HG03103 (cell line): ENCODE measurements around the gene MYD88.
"Not testable (repeated sequence)": the region's sequence is repeated elsewhere in the genome, so short reads cannot be mapped to it uniquely, and the experiment has no call there.

Experiments
- ATAC-seq: cut with Tn5 transposase; IDR thresholded peaks from one replicate; pipeline ENCODE4 v1.9.1; 2021; ENCODE audit warnings: low read depth; ENCODE audit not compliant: unreplicated experiment

The MYD88 gene

DNA sequence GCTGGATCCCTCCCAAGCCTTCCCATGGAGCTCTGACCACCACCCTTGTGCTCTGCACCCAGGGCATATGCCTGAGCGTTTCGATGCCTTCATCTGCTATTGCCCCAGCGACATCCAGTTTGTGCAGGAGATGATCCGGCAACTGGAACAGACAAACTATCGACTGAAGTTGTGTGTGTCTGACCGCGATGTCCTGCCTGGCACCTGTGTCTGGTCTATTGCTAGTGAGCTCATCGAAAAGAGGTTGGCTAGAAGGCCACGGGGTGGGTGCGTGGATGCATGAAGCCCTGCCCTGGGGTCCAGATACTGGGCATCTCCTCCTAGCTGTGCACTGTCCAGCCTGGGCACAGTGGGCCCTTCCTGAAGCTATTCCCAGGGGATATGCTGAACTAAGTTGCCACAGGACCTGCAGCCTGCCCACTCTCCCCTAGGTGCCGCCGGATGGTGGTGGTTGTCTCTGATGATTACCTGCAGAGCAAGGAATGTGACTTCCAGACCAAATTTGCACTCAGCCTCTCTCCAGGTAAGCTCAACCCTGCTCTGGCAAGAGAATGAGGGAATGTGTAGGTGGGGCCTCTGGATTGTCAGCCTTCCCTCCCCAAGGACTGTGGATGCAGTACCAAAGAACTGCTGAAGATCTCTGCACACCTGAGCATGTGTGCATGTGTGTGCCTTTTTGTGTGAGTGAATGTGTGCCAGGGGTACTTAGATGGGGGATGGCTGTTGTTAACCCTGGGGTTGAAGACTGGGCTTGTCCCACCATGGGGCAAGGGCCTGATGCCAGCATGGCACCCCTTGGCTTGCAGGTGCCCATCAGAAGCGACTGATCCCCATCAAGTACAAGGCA is 2.1 kb downstream of the MYD88 start:
- ATAC-seq, result no peak

DNA sequence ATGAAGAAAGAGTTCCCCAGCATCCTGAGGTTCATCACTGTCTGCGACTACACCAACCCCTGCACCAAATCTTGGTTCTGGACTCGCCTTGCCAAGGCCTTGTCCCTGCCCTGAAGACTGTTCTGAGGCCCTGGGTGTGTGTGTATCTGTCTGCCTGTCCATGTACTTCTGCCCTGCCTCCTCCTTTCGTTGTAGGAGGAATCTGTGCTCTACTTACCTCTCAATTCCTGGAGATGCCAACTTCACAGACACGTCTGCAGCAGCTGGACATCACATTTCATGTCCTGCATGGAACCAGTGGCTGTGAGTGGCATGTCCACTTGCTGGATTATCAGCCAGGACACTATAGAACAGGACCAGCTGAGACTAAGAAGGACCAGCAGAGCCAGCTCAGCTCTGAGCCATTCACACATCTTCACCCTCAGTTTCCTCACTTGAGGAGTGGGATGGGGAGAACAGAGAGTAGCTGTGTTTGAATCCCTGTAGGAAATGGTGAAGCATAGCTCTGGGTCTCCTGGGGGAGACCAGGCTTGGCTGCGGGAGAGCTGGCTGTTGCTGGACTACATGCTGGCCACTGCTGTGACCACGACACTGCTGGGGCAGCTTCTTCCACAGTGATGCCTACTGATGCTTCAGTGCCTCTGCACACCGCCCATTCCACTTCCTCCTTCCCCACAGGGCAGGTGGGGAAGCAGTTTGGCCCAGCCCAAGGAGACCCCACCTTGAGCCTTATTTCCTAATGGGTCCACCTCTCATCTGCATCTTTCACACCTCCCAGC is 2.9 kb downstream of the MYD88 start:
- no peak for ATAC-seq

DNA sequence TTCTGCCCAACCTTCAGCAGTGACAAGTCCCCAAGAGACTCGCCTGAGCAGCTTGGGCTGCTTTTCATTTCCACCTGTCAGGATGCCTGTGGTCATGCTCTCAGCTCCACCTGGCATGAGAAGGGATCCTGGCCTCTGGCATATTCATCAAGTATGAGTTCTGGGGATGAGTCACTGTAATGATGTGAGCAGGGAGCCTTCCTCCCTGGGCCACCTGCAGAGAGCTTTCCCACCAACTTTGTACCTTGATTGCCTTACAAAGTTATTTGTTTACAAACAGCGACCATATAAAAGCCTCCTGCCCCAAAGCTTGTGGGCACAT is 3.5 kb downstream of the MYD88 start:
- no peak for ATAC-seq

DNA sequence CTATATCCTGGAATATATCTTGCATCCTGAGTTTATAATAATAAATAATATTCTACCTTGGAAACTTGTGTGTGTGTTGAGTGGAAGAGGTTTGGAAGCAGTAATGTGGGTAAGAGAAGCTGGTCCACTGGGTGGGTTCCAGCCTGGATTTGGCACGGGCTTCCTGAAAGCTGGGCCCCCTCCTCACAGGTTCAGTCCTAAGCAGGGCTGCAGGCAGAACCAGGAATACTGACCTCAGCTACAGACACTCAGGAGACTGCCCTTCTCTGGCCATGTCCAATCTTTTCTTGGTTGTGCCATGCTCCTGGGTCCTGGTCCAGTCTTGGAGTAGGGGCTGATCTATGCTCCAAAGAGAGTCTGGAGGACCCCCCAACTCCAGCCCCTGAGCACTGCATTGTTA is 4.5 kb downstream of the MYD88 start:
- no peak for ATAC-seq

DNA sequence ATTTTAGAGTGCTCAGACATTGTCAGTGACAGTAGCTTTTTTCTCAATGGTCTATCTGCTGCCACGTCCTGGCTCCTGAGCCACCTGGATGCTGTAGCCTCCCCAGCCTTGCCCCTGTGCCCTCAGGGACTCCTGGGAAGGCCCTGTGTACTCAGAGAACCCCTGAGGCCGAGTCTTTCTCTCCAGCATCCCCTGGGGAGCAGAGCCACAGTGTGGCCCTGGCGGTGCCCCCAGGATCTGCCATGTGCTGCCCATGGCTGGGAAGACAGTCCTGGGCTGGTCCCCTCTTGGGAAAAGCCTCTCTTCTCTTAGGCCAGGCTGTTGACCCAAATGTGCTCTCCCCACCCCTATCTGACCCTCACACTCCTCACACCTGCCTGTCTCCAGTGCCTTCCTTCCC is 5.0 kb downstream of the MYD88 start:
- no peak for ATAC-seq

DNA sequence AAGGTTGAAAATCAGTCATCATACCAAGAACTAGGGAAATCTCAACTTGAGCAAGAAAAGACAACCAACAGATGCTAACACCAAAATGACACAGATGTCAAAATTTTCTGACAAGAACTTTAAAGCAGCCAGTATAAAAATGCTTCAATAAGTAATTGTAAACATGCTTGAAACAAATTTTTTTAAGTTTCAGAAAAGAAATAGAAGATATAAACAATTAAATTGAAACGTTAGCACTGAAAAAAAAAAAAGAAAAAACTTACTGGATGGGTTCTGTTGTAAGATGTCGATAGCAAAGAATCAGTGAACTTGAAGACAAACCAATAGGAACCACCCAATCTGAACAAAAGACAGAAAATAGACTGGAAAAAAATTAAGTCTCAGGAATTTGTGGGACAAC is 8.0 kb downstream of the MYD88 start:
- ATAC-seq, result no peak

DNA sequence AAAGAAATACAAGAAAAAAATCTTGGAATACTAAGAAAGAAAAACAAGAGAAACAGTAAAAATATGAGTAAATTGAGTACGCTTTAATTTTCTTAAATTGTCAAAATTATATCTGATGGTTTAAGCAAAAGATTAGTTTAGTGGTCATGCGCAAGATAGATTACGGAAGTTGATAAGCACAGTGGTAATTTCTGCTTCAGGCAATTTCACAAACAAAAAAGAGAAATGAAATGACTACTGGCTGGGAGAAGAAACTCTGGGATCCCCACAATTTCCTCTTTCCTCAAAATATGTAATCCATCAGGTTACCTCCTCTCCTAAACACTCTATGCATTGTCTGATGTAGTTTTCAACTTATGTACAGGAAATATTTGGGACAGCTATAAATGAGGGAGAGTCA is 9.0 kb downstream of the MYD88 start:
- no peak for ATAC-seq

DNA sequence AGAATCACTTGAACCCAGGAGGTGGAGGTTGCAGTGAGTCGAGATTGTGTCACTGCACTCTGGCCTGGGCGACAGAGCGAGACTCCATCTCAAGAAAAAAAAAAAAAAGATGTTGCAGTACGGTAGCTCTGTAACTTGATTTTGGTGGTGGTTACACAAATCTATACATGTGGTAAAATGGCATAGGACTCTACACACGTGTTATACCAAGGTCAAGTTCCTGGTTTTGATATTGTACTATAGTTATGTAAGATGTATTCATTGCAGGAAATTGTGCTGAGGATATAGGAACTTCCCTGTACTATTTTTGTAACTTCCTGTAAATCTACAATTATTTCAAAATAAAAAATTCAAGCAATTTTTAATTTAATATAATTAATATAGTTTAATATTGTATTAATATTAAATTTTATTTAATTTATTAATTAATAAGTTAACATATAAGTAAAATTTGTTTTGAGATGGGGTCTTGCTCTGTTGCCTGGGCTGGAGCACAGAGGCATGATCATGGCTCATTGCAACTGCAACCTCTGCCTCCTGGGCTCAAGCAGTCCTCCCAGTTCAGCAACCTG is 9.9 kb downstream of the MYD88 start:
- no peak for ATAC-seq

DNA sequence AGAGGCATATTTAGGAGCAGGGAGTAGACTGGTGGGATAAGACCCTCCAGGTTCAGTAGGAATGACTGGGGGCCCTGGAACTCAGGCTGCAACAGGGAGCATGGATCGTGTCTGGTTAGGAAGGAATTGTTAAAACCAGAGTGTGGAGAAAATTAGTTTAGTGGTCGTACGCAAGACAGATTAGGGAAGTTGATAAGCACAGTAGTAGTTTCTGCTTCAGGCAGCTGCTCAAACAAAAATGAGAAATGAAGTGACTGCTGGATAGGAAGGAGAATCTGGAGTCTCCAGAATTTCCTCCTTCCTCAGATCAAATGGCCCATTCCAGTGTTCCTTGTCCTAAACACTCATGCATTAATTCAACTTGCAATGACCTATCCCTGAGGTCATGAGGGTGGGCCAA is 11.2 kb downstream of the MYD88 start:
- no peak for ATAC-seq

DNA sequence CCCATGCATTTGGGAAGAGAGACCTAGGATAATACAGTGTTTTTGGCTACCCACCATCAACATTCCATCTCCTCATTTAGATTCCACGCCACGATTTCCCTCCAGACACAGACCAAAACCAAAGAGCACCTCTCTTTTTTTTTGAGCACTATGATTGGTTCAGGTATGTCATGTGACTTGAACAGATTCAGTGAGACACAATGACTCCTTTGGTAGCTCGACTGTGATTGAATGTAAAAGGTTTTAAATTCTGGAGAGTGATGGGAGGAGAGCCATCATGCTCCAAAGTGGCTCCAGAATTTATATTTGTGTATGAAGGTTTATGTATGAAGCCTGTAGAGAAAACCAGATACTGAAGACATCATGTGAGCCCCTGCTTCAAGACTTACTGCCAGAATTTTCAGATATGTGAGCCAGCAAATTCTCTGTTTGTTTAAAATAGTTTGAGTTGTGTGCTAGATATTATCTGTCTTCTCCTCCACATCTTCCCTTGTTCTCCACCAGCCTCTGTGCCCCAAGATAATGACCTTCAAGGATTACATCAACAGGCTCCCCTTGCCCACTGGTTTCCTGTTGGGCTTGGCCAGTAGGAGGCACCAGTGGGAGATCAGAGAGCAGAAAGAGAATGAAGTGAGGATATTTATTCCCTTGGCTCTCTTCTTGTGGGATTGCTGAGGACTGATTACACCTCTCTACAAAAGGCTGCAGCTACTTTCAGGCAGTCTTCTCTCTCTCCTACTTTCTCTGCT is 12.5 kb downstream of the MYD88 start:
- no peak for ATAC-seq

DNA sequence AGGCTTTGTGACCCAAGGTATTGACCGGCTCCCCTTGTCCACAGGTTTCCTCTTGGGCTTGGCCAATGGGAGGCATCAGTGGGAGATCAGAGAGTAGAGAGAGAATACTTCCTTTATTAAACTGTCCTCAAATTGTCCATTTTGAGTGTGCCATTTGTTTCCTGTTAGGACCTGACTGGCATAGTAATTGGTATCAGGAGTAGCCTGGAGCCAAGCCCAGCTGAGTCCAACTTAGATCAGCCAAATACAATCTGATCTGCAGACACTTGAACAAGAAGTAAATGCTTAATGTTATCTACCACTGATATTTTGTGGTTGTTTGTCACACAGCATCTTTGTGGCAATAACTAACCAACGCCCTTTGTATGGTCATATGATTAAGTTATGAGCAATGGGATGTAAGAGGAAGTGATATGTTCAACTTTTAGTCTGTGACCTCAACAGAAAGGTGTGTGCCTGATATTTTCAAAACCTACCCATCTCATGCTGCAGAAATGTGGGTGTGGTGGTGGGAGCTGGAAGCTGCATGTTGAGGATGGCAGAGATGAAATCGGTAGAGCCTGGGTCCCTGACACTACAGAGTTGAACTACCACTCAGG is 13.3 kb downstream of the MYD88 start:
- no peak for ATAC-seq

DNA sequence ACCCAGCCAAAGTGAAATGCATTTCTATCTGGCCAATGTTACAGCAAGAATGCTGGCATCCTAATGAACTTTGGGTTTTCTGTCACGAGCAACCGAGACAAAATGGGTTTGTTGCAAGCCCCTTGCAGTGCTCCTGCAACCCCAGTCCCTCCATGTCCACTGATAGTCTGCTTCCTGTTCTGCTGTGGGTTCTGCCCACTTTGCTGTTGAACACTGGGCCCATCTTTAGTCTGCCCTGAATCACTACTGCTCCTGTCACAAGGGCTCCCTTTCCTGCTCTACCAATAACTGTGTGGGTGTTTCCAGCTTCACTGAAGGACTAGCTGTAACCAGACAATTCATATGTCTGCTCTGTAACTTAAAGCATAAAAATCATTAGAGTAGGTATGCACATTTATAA is 14.1 kb downstream of the MYD88 start:
- ATAC-seq, result no peak

DNA sequence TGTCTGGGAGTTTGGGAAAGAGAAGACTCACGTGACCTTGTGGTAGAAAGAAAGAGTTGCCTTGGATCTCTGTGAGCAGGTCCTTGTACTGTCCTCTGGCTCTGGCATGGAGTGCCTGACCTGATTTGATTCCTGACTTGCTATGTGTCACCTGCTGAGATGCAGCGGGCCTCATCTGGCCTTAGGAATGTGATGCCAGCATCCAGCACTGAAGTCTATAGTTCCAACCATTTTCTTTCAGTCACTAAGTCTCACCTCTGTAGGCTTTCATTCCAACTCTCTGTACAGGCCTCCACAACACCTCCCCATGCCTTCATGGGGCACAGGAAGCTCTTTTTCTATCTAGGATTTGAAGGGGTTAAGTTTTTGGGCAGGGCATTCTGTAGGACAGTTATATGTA is 14.8 kb downstream of the MYD88 start:
- no peak for ATAC-seq

DNA sequence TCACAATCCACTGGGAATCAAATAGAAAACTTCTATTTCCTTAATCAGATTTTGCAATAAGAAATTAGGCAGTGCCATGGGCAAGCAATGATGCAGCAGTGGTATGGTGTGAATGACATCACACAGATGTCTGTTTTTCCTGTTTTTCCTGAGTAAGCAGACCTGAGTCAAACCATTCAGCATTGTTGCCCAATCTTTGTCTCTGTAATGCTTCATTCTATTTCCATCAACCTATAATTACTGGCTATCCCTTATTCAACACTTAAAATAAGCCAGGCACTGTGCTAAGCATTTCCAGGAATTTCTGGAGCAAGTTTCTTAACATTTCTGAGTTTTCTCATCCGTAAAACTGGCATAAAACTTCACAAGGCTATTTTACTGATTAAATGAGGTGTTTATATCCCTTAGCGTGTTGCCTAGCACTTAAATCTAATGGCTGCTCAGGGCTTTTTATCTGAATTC is 15.6 kb downstream of the MYD88 start:
- ATAC-seq, result no peak

DNA sequence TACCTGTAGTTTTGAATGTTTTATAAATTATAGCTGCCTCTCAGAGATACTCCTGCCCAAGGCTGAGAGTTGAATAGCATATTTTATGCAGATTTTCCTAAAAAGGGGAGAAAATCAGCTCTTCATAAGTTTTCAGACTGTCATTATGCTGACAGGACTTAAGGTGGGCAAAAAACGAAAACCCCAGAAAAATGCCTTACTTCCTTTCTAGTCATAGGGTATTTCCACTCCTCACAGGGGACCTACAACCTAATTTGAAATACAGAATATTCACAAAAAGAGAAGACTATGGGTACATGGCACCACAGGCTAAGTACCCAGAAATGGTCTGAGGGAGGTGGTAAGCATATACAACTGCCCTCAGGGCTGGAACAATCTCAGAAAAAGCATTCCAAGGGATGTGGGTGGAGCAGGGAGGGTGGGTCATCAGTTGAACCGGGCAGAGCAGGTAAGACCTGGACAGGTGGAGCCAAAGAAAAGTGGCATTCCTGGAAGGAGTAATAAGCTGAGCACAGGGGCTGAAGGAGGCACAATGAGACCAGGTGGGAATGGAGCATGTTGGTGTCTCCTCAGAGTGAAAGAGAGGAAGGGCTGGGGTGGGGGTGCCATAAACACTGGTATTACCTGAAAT is 16.3 kb downstream of the MYD88 start:
- ATAC-seq, result no peak

DNA sequence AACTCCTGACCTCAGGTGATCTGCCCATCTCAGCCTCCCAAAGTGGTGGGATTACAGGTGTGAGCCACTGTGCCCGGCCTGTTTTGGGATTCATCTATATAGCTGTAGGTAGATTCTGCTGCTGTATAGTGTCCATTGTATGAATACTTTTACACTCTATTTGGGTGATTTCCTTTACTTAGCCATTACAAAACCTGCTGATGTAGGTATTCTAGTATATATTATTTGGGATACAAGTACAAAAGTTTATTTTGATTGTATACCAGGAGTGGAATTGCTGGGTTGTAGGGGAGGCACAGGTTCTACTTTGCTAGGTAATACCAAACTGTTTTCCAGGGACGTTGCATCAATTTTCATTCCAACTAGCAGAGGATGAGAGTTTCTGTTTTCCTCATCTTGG is 17.4 kb downstream of the MYD88 start:
- no peak for ATAC-seq

DNA sequence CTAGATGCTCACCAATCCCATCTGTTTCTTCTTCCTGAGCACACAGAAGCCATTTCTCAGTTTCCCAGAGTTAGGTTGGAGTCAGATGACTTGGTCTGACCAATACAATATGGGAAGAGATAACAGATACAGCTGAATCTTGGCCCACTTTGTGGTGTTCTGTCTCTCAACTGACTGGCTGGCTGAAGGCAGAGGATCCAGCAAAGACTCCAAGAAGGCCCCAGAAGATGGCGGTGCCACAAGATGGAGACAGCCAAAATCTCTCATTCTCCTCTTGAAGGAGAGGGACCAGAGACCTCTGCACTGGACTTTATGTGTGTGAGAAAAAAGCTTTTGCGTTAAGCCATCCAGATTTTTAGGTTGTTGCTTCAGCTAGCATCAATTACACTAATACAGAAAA is 18.7 kb downstream of the MYD88 start:
- no peak for ATAC-seq

DNA sequence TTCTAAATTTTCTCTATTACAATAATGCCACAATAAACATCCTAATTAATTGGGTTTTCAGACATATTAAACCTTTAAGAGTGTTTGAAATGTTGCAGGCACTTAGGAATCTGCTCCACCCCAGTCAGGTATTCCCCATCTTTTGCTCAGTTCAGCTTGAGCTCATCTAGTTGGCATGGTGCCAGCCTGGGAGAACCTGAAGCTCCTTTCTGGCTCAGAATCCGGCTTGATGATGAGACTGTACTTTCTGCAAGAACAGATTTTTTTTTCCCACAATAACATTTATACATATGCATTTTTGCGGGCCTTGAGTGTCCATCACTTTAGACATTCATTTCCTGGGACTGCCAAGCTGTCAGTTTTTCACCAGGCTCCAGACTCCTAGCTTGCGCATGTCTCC is 19.1 kb downstream of the MYD88 start:
- ATAC-seq, result no peak

DNA sequence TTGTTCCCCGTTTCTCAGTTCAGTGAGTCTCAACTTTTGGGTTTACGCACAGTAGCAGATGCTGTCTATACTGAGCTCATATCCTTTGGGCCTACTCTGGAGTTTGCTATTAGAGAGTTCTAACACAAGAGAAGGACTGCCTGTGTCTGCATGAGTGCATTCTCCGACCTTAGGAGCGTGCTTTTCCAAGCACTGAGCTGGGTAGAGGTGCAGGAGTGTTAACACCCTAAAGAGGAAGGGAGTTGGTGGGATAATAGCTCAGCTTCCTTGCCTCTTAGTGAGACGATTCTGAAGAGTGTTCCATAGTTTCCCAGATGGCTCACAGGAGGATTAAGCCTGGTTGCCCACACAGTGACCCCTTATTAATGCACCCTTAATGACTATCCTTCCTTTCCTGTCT is 20.0 kb downstream of the MYD88 start:
- no peak for ATAC-seq

DNA sequence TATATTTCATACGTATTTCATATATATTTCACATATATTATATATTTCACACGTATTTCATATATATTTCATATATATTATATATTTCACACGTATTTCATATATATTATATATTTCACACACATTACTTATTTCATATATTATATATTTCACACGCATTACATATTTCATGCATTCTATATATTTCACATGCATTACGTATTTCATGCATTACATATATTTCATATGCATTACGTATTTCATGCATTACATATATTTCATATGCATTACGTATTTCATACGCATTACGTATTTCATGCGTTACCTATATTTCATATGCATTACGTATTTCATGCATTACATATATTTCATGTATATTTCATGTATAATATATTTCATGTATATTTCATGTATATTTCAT is 22.2 kb downstream of the MYD88 start:
- ATAC-seq, result not testable (repeated sequence)
